Measurements from ENCODE around the gene HSPD1. TPM values are rescaled to one million over a fixed set of nuclear protein-coding genes. Genes with fewer than 3 reads are reported as not detected.

Gene HSPD1
- total RNA-seq, 1 donor from 2014 or later, result 539 TPM

DNA sequence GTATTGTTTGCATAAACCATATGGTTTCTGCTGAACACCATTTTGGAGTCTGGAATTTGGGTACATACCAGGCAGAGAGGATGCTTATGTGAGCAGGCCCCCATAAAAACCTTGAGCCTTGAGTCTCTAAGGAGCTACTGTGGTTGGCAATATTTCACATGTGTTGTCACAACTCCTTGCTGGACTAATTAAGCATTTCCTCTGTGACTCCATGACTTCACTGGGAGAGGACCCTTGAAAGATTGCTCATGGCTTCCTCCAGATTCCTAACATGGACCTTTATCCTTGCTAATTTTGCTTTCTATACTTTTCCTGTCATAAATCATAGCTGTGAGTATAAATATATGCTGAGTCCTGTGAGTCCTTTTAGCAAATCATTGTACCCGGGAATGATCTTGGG lies 53.9 kb downstream of the HSPD1 start:
- Histone ChIP-seq H3K27ac (no peak overlapping the region), H3K9me3 (ENCODE audit: low read depth) (no peaks in the 10 kb centered on the region), H4K20me1 (ENCODE audit: low read depth) (no peaks in the 10 kb centered on the region), H3K36me3 (no peaks in the 10 kb centered on the region), H3K4me3 (no peak overlapping the region), H3K27me3 (no peaks in the 10 kb centered on the region), H2AFZ (replicated peaks) (no peak overlapping the region), H3K9ac (no peak overlapping the region), H3K4me1 (no peaks in the 10 kb centered on the region), H3K4me2 (no peak overlapping the region), H3F3A (ENCODE audit: low read depth) (no peaks in the 10 kb centered on the region), H3K79me2 (ENCODE audit: low read depth) (no peaks in the 10 kb centered on the region)
- no peak for DNase-seq (ENCODE audit: low spot score)
- no peak overlapping the region for H3K4me3 Mint-ChIP-seq
- H3K4me1 Mint-ChIP-seq, result peaks cover 8% of the 10 kb centered on the region
- H3K9me3 Mint-ChIP-seq, result no peaks in the 10 kb centered on the region
- H3K27ac Mint-ChIP-seq, result no peak overlapping the region
- no peaks in the 10 kb centered on the region for H3K36me3 Mint-ChIP-seq
- peaks cover 2% of the 10 kb centered on the region for H3K27me3 Mint-ChIP-seq (ENCODE audit: insufficient read depth, low read depth)
- TF ChIP-seq EZH2phosphoT487 (IDR thresholded peaks at IDR 0.05) (no peak), EZH2 (IDR thresholded peaks at IDR 0.05) (no peak)
- TF ChIP-seq, protein P1, sequence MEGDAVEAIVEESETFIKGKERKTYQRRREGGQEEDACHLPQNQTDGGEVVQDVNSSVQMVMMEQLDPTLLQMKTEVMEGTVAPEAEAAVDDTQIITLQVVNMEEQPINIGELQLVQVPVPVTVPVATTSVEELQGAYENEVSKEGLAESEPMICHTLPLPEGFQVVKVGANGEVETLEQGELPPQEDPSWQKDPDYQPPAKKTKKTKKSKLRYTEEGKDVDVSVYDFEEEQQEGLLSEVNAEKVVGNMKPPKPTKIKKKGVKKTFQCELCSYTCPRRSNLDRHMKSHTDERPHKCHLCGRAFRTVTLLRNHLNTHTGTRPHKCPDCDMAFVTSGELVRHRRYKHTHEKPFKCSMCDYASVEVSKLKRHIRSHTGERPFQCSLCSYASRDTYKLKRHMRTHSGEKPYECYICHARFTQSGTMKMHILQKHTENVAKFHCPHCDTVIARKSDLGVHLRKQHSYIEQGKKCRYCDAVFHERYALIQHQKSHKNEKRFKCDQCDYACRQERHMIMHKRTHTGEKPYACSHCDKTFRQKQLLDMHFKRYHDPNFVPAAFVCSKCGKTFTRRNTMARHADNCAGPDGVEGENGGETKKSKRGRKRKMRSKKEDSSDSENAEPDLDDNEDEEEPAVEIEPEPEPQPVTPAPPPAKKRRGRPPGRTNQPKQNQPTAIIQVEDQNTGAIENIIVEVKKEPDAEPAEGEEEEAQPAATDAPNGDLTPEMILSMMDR (IDR thresholded peaks at IDR 0.05), result no peak

DNA sequence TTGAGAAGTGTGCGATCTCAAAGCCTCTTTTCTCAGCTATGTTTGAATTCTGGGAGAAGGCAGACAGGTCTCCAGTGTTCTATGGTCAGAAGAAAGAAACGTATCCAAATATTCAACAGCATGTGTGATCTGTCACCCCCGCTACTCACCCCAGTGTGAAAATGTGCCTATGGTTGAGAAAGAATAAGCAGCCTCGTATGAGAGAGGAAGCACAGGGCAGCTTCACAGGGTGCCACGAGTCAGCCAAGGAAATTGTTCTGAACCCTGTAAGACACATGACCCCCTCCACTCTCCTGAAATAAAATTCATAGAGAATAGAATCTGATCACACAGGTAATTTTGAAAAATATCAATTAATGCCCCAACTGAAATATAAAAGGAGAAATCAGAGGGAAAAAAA lies 56.8 kb downstream of the HSPD1 start:
- Mint-ChIP-seq H3K4me1 (peaks cover 8% of the 10 kb centered on the region), H3K4me3 (no peak overlapping the region), H3K27ac (peak overlapping the region; percentile 11), H3K27me3 (ENCODE audit: insufficient read depth, low read depth) (peaks cover 2% of the 10 kb centered on the region), H3K36me3 (no peaks in the 10 kb centered on the region), H3K9me3 (no peaks in the 10 kb centered on the region)
- Histone ChIP-seq H3K4me1 (no peaks in the 10 kb centered on the region), H3K79me2 (ENCODE audit: low read depth) (no peaks in the 10 kb centered on the region), H3K4me3 (no peak overlapping the region), H3K27me3 (no peaks in the 10 kb centered on the region), H3K4me2 (no peak overlapping the region), H4K20me1 (ENCODE audit: low read depth) (no peaks in the 10 kb centered on the region), H3K27ac (no peak overlapping the region), H2AFZ (replicated peaks) (no peak overlapping the region), H3K9ac (peak overlapping the region; percentile 22), H3K9me3 (ENCODE audit: low read depth) (no peaks in the 10 kb centered on the region), H3F3A (ENCODE audit: low read depth) (no peaks in the 10 kb centered on the region), H3K36me3 (no peaks in the 10 kb centered on the region)
- TF ChIP-seq EZH2phosphoT487 (IDR thresholded peaks at IDR 0.05) (no peak), EZH2 (IDR thresholded peaks at IDR 0.05) (no peak)
- TF ChIP-seq, protein P1 (IDR thresholded peaks at IDR 0.05), result no peak
- no peak for DNase-seq (ENCODE audit: low spot score)

DNA sequence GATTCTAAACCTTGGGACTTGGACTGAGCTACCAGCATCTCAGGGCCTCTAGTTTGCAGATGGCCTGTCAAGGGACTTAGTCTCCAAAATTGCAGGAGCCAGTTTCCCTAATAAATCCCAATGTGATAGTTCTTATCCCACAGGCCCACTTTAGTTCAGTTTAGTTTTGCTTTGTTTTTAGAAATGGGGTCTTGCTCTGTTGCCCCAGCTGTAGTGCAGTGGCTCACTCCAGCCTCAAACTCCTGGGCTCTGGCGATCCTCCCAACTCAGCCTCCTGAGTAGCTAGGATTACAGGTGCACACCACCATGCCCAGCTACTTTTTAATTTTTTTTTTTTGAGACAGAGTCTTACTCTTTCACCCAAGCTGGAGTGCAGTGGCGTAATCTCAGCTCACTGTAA lies 62.3 kb downstream of the HSPD1 start:
- Histone ChIP-seq H3K36me3 (no peaks in the 10 kb centered on the region), H3K27ac (no peak overlapping the region), H3K4me2 (no peak overlapping the region), H4K20me1 (ENCODE audit: low read depth) (peaks cover 21% of the 10 kb centered on the region), H3K4me3 (no peak overlapping the region), H3K27me3 (no peaks in the 10 kb centered on the region), H3K9ac (no peak overlapping the region), H3K79me2 (ENCODE audit: low read depth) (peaks cover 37% of the 10 kb centered on the region), H3F3A (ENCODE audit: low read depth) (no peaks in the 10 kb centered on the region), H2AFZ (replicated peaks) (no peak overlapping the region), H3K4me1 (peaks cover 10% of the 10 kb centered on the region), H3K9me3 (ENCODE audit: low read depth) (no peaks in the 10 kb centered on the region)
- H3K4me3 Mint-ChIP-seq, result no peak overlapping the region
- no peak overlapping the region for H3K27ac Mint-ChIP-seq
- DNase-seq (ENCODE audit: low spot score), result no peak
- TF ChIP-seq EZH2 (IDR thresholded peaks at IDR 0.05) (no peak), EZH2phosphoT487 (IDR thresholded peaks at IDR 0.05) (no peak)
- TF ChIP-seq, protein P1 (IDR thresholded peaks at IDR 0.05), result no peak
- peaks cover 21% of the 10 kb centered on the region for H3K4me1 Mint-ChIP-seq
- no peaks in the 10 kb centered on the region for H3K9me3 Mint-ChIP-seq
- peaks cover 2% of the 10 kb centered on the region for H3K27me3 Mint-ChIP-seq (ENCODE audit: insufficient read depth, low read depth)
- H3K36me3 Mint-ChIP-seq, result peaks cover 3% of the 10 kb centered on the region

Small RNA genes lying within 50 kb of the gene (small RNA-seq; reads per million reads assigned to genes)
- gene AC020550.1 (not detected), gene RNU6-1029P (not detected)

Other genes with a start within 250 kb of the HSPD1 start
- gene ANKRD44, start 189.1 kb downstream of the HSPD1 start, total RNA-seq (ENCODE audit: low replicate concordance), result 2.5 and 3.4 TPM in 2 replicates
- gene SF3B1, start 64.8 kb downstream of the HSPD1 start, total RNA-seq (ENCODE audit: low replicate concordance), result 462 and 787 TPM in 2 replicates
- gene COQ10B, start 46.3 kb downstream of the HSPD1 start, total RNA-seq (ENCODE audit: low replicate concordance), result 14.0 and 20.1 TPM in 2 replicates
- 237 and 320 TPM in 2 replicates for gene HSPE1, start 539 bp upstream of the HSPD1 start, total RNA-seq (ENCODE audit: low replicate concordance)
- 55.5 and 76.7 TPM in 2 replicates for gene MOB4, start 16.2 kb upstream of the HSPD1 start, total RNA-seq (ENCODE audit: low replicate concordance)
- 3.1 and 8.2 TPM in 2 replicates for gene RFTN2, start 175.7 kb upstream of the HSPD1 start, total RNA-seq (ENCODE audit: low replicate concordance)
- gene MARS2, start 205.5 kb upstream of the HSPD1 start, total RNA-seq (ENCODE audit: low replicate concordance), result 5.7 and 8.4 TPM in 2 replicates

All from neural progenitor cell (in vitro differentiated cells).